ENCODE data around the gene OR6C4.
"Not testable (repeated sequence)": the region's sequence is repeated elsewhere in the genome, so short reads cannot be mapped to it uniquely, and the experiment has no call there.

The OR6C4 gene

DNA sequence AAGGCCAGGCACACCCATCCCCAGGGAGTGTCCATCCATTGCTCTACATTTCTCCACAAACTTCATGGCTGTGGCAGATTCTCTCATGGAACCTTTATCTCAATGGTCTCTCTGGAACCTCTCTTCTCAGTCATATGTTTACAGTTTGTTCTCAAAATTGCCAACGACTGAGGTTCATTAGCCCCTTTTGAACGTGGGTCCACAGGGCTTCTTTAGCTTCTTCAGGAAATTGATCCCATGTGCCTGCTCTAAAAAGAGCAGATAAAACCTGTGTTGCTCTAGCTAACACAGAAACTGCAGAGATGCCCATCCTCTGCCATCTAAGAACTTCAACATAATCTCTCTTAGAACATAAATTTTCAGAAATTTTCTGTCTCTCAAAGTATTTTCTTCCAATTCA lies at the start of gene OR6C4:
Gene OR6C4, plus strand, starts transcription at position 301 of the 400 bp plus-strand sequence. CDS start 1,625 bp downstream, outside the sequence.
- H3K4me3 ChIP-seq (ENCODE audit: low read length), result no peak within 1 kb of the TSS

DNA sequence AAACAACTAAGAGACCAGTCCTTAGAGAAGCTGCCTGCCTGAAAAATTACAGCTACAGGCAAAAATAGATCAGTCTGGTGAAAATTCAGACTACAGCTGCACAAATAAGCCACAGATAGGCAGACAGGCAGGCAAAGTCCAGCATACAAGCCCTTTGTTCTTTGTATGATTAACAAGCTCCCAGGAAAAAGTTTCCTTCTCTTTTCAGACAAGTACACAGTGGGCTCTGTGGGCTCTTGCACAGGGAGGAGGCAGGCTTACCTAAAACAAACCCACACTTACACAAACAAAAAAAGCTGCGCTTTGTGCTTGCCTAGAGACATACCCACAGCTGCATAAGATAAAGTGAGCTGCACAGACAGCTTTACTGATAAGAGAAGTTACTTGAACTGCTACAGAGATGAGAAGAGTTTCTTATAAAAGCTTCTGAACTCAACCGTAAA lies 49.6 kb upstream of the OR6C4 start:
- H3K36me3 ChIP-seq (ENCODE audit: control insufficient read depth, insufficient read depth, low read length), result no peaks in the 10 kb centered on the region
- H3K9ac ChIP-seq (ENCODE audit: low read length), result no peak overlapping the region
- H3K4me3 ChIP-seq (ENCODE audit: low read length), result no peak overlapping the region
- H3K4me1 ChIP-seq (ENCODE audit: control insufficient read depth, insufficient read depth, low read length), result peaks cover 8% of the 10 kb centered on the region
- no peaks in the 10 kb centered on the region for H3K27me3 ChIP-seq (ENCODE audit: control insufficient read depth, insufficient read depth, low read length)
- H3K9me3 ChIP-seq (ENCODE audit: control insufficient read depth, low read length), result no peaks in the 10 kb centered on the region

More for the DNA sequence above, at the start of gene OR6C4:
- no peaks in the 10 kb centered on the region for H3K9me3 ChIP-seq (ENCODE audit: control insufficient read depth, low read length)
- no peaks in the 10 kb centered on the region for H3K4me1 ChIP-seq (ENCODE audit: control insufficient read depth, insufficient read depth, low read length)
- H3K9ac ChIP-seq (ENCODE audit: low read length), result no peak within 1 kb of the TSS
- no peaks in the 10 kb centered on the region for H3K36me3 ChIP-seq (ENCODE audit: control insufficient read depth, insufficient read depth, low read length)
- H3K27me3 ChIP-seq (ENCODE audit: control insufficient read depth, insufficient read depth, low read length), result no peaks in the 10 kb centered on the region

DNA sequence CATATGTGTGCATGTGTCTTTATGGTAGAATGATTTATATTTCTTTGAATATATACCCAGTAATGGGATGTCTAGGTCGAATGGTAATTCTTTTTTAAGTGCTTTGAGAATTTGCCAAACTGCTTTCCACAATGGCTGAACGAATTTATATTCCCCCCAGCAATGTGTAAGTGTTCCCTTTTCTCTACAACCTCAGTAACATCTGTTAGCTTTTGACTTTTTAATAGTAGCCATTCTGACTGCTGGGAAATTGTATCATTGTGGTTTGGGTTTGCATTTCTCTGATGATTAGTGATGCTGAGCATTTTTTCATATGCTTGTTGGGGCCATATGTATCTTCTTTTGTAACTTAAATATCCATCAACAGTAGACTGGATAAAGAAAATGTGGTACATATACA lies 47.8 kb upstream of the OR6C4 start:
- Histone ChIP-seq H3K4me1 (ENCODE audit: control insufficient read depth, insufficient read depth, low read length) (peaks cover 8% of the 10 kb centered on the region), H3K4me3 (ENCODE audit: low read length) (no peak overlapping the region), H3K36me3 (ENCODE audit: control insufficient read depth, insufficient read depth, low read length) (no peaks in the 10 kb centered on the region), H3K27me3 (ENCODE audit: control insufficient read depth, insufficient read depth, low read length) (no peaks in the 10 kb centered on the region), H3K9me3 (ENCODE audit: control insufficient read depth, low read length) (no peaks in the 10 kb centered on the region), H3K9ac (ENCODE audit: low read length) (no peak overlapping the region)

DNA sequence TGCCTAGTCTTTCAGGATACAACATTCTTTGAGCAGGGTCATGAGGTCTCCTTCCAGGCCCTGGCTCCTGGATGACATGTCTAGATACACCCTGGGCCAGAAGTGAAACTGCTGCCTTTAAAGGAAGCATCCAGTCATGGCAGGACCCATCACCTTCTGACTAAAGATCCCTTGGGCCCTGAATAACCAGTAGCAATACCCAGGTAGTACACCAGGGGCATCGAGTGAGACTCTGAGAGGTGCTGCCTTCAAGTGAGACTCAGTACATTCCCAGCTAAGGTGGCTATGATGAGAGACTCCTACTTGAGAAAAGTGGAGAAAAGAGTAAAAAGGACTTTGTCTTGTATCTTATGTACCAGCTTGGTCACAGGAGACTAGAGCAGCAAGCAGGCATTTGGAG lies 33.7 kb upstream of the OR6C4 start:
- H3K27me3 ChIP-seq (ENCODE audit: control insufficient read depth, insufficient read depth, low read length), result no peaks in the 10 kb centered on the region
- no peaks in the 10 kb centered on the region for H3K4me1 ChIP-seq (ENCODE audit: control insufficient read depth, insufficient read depth, low read length)
- no peak overlapping the region for H3K9ac ChIP-seq (ENCODE audit: low read length)
- no peak overlapping the region for H3K4me3 ChIP-seq (ENCODE audit: low read length)
- no peaks in the 10 kb centered on the region for H3K36me3 ChIP-seq (ENCODE audit: control insufficient read depth, insufficient read depth, low read length)
- no peaks in the 10 kb centered on the region for H3K9me3 ChIP-seq (ENCODE audit: control insufficient read depth, low read length)

DNA sequence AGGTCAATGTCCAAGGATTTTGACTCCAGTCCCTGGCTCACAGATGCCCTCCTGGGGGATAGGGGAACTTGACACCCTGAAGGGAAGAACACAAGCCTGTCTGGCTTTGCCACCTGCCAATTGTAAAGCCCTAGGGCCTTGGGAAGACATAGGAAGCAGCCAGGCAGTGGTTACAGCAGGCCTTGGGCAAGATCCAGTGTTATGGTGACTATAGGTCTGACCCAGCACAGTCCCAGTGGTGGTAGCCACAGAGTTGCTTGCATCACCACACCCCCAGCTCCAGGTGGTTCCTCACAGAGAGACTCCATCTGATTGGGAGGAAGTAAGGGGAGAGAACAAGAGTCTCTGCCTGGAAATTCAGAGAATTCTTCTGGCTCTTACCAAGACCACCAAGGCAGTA lies 33.0 kb upstream of the OR6C4 start:
- Histone ChIP-seq H3K9me3 (ENCODE audit: control insufficient read depth, low read length) (no peaks in the 10 kb centered on the region), H3K4me1 (ENCODE audit: control insufficient read depth, insufficient read depth, low read length) (no peaks in the 10 kb centered on the region), H3K4me3 (ENCODE audit: low read length) (no peak overlapping the region), H3K9ac (ENCODE audit: low read length) (no peak overlapping the region), H3K27me3 (ENCODE audit: control insufficient read depth, insufficient read depth, low read length) (no peaks in the 10 kb centered on the region), H3K36me3 (ENCODE audit: control insufficient read depth, insufficient read depth, low read length) (no peaks in the 10 kb centered on the region)

DNA sequence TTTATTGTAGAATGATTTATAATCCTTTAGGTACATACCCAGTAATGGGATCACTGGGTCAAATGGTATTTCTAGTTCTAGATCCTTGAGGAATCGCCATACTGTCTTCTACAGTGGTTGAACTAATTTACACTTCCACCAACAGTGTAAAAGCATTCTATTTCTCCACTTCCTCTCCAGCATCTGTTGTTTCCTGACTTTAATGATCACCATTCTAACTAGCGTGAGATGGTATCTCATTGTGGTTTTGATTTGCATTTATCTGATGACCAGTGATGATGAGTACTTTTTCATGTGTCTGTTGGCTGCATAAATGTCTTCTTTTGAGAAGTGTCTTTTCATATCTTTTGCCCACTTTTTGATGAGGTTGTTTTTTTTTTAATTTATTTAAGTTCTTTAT lies 1.2 kb upstream of the OR6C4 start:
- not testable (repeated sequence) for H3K4me1 ChIP-seq (ENCODE audit: control insufficient read depth, insufficient read depth, low read length); H3K36me3 ChIP-seq (ENCODE audit: control insufficient read depth, insufficient read depth, low read length); H3K4me3 ChIP-seq (ENCODE audit: low read length); H3K27me3 ChIP-seq (ENCODE audit: control insufficient read depth, insufficient read depth, low read length); H3K9me3 ChIP-seq (ENCODE audit: control insufficient read depth, low read length); H3K9ac ChIP-seq (ENCODE audit: low read length)

DNA sequence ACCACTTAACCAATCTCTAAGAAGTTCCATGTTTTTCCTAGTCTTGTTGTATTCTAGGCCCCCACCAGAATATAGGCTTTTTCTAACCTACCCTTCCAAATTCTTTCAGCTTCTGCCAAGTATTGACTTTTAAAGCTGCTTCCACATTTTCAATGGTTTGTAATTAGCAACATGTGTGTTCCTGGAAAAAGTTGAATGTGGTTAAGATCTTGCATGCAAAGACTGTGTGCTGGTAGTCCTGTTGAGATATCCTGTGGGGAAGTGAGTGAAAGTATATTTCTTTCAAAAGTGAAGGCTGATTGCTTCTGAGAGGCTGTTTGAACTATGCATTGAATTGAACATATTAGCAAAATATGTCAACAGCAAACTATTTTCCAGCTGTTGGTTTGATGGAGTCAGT lies 646 bp upstream of the OR6C4 start:
- Histone ChIP-seq H3K4me3 (ENCODE audit: low read length) (no peak overlapping the region), H3K4me1 (ENCODE audit: control insufficient read depth, insufficient read depth, low read length) (no peaks in the 10 kb centered on the region), H3K9ac (ENCODE audit: low read length) (no peak overlapping the region)

DNA sequence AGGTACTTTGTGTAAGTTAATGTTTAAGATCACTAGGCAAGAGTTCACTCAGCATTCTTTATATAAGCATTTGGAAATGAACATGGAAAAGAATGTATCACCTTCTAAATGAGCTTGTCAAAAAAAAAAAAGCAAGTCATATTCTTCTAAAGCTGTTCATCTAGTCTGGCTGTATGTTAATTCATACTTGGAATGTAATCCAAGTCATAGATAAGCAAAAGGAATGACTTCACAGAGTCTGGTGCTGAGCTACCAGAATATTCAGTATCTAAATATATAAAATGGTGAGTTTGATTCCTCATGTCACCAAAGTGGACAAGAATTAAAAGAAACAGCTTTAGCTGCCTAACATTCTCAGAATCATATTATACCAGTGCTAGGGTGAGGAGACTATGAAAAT lies 4.9 kb downstream of the OR6C4 start:
- H3K9me3 ChIP-seq (ENCODE audit: control insufficient read depth, low read length), result no peaks in the 10 kb centered on the region
- no peaks in the 10 kb centered on the region for H3K36me3 ChIP-seq (ENCODE audit: control insufficient read depth, insufficient read depth, low read length)
- H3K4me3 ChIP-seq (ENCODE audit: low read length), result no peak overlapping the region

More for the DNA sequence above, 646 bp upstream of the OR6C4 start:
- Histone ChIP-seq H3K36me3 (ENCODE audit: control insufficient read depth, insufficient read depth, low read length) (no peaks in the 10 kb centered on the region), H3K9me3 (ENCODE audit: control insufficient read depth, low read length) (no peaks in the 10 kb centered on the region), H3K27me3 (ENCODE audit: control insufficient read depth, insufficient read depth, low read length) (no peaks in the 10 kb centered on the region)

DNA sequence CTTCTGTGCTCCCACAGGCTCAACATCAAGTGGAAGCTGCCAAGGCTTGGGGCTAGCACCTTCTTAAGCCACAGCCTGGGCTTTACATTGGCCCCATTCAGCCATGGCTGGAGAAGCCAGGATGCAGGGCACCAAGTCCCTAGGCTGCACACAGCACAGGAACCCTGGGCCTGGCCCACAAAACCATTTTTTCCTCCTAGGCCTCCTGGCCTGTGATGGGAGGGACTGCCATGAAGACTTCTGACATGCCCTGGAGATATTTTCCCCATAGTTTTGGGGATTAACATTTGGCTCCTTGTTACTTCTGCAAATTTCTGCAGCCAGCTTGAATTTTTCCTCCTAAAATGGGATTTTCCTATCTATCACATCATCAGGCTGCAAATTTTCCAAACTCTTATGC lies 20.7 kb downstream of the OR6C4 start:
- not testable (repeated sequence) for H3K27me3 ChIP-seq (ENCODE audit: control insufficient read depth, insufficient read depth, low read length); H3K36me3 ChIP-seq (ENCODE audit: control insufficient read depth, insufficient read depth, low read length); H3K9me3 ChIP-seq (ENCODE audit: control insufficient read depth, low read length); H3K9ac ChIP-seq (ENCODE audit: low read length); H3K4me1 ChIP-seq (ENCODE audit: control insufficient read depth, insufficient read depth, low read length); H3K4me3 ChIP-seq (ENCODE audit: low read length)

More for the DNA sequence above, 4.9 kb downstream of the OR6C4 start:
- no peak overlapping the region for H3K9ac ChIP-seq (ENCODE audit: low read length)
- H3K27me3 ChIP-seq (ENCODE audit: control insufficient read depth, insufficient read depth, low read length), result no peaks in the 10 kb centered on the region
- no peaks in the 10 kb centered on the region for H3K4me1 ChIP-seq (ENCODE audit: control insufficient read depth, insufficient read depth, low read length)

DNA sequence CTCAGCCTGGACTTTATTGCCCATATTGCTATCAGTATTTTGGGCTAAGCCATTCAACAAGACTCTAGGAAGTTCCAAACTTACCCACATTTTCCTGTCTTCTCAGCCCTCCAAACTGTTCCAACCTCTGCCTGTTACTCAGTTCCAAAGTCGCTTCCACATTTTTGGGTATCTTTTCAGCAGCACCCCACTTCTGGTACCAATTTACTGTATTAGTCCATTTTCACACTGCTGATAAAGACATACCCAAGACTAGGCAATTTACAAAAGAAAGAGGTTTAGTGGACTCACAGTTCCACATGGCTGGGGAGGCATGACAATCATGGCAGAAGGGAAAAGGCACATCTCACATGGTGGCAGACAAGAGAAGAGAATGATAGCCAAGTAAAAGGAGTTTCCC lies 21.3 kb downstream of the OR6C4 start:
- H3K9me3 ChIP-seq (ENCODE audit: control insufficient read depth, low read length); H3K27me3 ChIP-seq (ENCODE audit: control insufficient read depth, insufficient read depth, low read length); H3K36me3 ChIP-seq (ENCODE audit: control insufficient read depth, insufficient read depth, low read length); H3K4me1 ChIP-seq (ENCODE audit: control insufficient read depth, insufficient read depth, low read length); H3K9ac ChIP-seq (ENCODE audit: low read length); H3K4me3 ChIP-seq (ENCODE audit: low read length): not testable (repeated sequence)

DNA sequence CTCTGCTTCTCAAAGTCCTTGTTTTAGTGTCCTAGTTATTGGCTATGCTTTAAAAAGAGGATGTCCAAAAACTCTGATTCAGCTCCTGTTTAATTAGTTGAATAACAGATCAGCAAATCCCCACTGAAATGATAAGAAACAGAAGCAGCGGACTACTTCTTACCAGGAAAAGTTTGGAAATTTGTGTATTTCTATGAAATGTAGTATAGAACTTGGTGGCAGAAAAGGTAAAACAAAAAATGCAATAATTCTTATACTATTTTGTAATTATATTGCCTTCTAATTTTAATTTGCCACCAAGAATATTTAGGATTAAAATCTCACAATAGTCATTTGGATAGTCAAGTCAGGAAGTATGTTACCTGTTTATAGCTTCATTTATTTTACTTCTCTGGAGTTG lies 22.8 kb downstream of the OR6C4 start, which contains the start of gene OR2AP1:
Gene OR2AP1, plus strand, starts transcription at position 301 of the 400 bp plus-strand sequence. CDS start 1,947 bp downstream, outside the sequence.
- H3K4me1 ChIP-seq (ENCODE audit: control insufficient read depth, insufficient read depth, low read length), result no peaks in the 10 kb centered on the region
- no peak within 1 kb of the TSS for H3K9ac ChIP-seq (ENCODE audit: low read length)
- no peaks in the 10 kb centered on the region for H3K9me3 ChIP-seq (ENCODE audit: control insufficient read depth, low read length)

DNA sequence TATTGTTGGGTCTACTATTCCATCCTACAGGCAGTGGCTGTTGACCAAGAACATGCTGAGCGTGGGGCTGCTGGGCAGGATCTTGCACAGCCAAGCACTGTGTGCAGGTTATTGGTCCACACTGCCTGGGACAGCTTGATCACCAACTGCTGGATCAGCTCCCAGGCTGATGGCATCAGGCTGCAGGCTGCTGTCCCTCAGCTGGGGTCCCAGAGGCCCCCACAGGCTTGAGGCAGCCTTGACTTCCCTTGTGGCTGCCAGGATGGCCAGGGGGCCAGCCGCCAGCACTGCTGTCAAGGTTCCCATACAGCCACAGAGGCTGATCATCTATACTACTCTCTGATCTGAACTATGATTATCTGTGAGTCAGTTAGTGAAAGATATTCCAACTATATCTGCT lies 32.7 kb downstream of the OR6C4 start:
- no peaks in the 10 kb centered on the region for H3K27me3 ChIP-seq (ENCODE audit: control insufficient read depth, insufficient read depth, low read length)
- no peaks in the 10 kb centered on the region for H3K9me3 ChIP-seq (ENCODE audit: control insufficient read depth, low read length)
- H3K4me3 ChIP-seq (ENCODE audit: low read length), result no peak overlapping the region
- H3K9ac ChIP-seq (ENCODE audit: low read length), result no peak overlapping the region
- H3K4me1 ChIP-seq (ENCODE audit: control insufficient read depth, insufficient read depth, low read length), result no peaks in the 10 kb centered on the region
- no peaks in the 10 kb centered on the region for H3K36me3 ChIP-seq (ENCODE audit: control insufficient read depth, insufficient read depth, low read length)

More for the DNA sequence above, 22.8 kb downstream of the OR6C4 start, which contains the start of gene OR2AP1:
- Histone ChIP-seq H3K27me3 (ENCODE audit: control insufficient read depth, insufficient read depth, low read length) (no peaks in the 10 kb centered on the region), H3K36me3 (ENCODE audit: control insufficient read depth, insufficient read depth, low read length) (no peaks in the 10 kb centered on the region), H3K4me3 (ENCODE audit: low read length) (no peak within 1 kb of the TSS)

DNA sequence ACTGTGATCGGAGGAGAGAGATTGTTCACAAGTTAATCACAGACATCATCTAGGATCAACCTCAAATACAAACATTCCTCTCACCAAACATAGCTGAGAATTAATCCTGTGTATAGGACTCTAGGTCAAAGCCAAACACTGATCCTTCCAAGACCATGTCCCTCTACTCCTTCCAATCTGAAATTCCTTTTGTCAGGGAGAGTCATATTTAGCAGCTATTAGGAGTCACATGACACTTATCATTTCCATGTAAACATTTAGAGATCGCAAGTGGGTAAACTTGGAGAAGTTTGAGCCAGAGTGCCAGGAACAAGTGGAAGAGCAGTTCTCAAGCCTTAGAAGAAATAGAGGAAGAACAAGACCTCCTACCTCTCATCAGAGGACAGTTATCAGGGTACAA lies 36.4 kb downstream of the OR6C4 start:
- H3K9me3 ChIP-seq (ENCODE audit: control insufficient read depth, low read length), result no peaks in the 10 kb centered on the region
- no peaks in the 10 kb centered on the region for H3K36me3 ChIP-seq (ENCODE audit: control insufficient read depth, insufficient read depth, low read length)
- no peak overlapping the region for H3K4me3 ChIP-seq (ENCODE audit: low read length)
- H3K4me1 ChIP-seq (ENCODE audit: control insufficient read depth, insufficient read depth, low read length), result no peaks in the 10 kb centered on the region
- H3K9ac ChIP-seq (ENCODE audit: low read length), result no peak overlapping the region
- no peaks in the 10 kb centered on the region for H3K27me3 ChIP-seq (ENCODE audit: control insufficient read depth, insufficient read depth, low read length)
